WERI-Rb-1 (cell line): ENCODE results near the gene UIMC1.

Source experiments
- DNase-seq: peaks from one replicate; pipeline ENCODE4 v3.0.0-alpha.2; 2020
- H3K27ac ChIP-seq: fragments of 250-450 bp; sonication (Bioruptor Pico); 2 replicates; pipeline ENCODE4 v1.5.1; 2020; ENCODE audit warnings: mild to moderate bottlenecking, moderate library complexity
- H3K27me3 ChIP-seq: fragments of 250-450 bp; sonication (Bioruptor Pico); 2 replicates; pipeline ENCODE4 v1.5.1; 2021; ENCODE audit warnings: mild to moderate bottlenecking, low read depth, moderate library complexity; ENCODE audit not compliant: insufficient read depth, severe bottlenecking
- H3K36me3 ChIP-seq: fragments of 250-450 bp; sonication (Bioruptor Pico); 2 replicates; pipeline ENCODE4 v1.5.1; 2020; ENCODE audit warnings: mild to moderate bottlenecking, moderate library complexity
- H3K4me3 ChIP-seq: 2 replicates; pipeline ENCODE4 v1.5.1; 2011; ENCODE audit warnings: low read depth, mild to moderate bottlenecking, control low read depth, low read length
- H3K9me3 ChIP-seq: fragments of 250-450 bp; sonication (Bioruptor Pico); 2 replicates; pipeline ENCODE4 v1.5.1; 2021; ENCODE audit warnings: mild to moderate bottlenecking, moderate library complexity; ENCODE audit not compliant: severe bottlenecking
- TF ChIP-seq, protein P1 (sequence below): IDR thresholded peaks from 2 replicates; pipeline ENCODE4 v1.5.1; 2011; ENCODE audit warnings: low read depth, mild to moderate bottlenecking, control low read depth, inconsistent platforms, low read length

Gene UIMC1

GRCh38 chr5:176888865-176889165 is 117.8 kb downstream of the UIMC1 start:
- Histone ChIP-seq H3K27ac (no peak overlapping the region), H3K4me3 (no peak overlapping the region), H3K36me3 (no peaks in the 10 kb centered on the region), H3K9me3 (no peaks in the 10 kb centered on the region), H3K27me3 (no peaks in the 10 kb centered on the region)
- TF ChIP-seq, protein P1, sequence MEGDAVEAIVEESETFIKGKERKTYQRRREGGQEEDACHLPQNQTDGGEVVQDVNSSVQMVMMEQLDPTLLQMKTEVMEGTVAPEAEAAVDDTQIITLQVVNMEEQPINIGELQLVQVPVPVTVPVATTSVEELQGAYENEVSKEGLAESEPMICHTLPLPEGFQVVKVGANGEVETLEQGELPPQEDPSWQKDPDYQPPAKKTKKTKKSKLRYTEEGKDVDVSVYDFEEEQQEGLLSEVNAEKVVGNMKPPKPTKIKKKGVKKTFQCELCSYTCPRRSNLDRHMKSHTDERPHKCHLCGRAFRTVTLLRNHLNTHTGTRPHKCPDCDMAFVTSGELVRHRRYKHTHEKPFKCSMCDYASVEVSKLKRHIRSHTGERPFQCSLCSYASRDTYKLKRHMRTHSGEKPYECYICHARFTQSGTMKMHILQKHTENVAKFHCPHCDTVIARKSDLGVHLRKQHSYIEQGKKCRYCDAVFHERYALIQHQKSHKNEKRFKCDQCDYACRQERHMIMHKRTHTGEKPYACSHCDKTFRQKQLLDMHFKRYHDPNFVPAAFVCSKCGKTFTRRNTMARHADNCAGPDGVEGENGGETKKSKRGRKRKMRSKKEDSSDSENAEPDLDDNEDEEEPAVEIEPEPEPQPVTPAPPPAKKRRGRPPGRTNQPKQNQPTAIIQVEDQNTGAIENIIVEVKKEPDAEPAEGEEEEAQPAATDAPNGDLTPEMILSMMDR, result no peak
- DNase-seq, result no peak

DNA sequence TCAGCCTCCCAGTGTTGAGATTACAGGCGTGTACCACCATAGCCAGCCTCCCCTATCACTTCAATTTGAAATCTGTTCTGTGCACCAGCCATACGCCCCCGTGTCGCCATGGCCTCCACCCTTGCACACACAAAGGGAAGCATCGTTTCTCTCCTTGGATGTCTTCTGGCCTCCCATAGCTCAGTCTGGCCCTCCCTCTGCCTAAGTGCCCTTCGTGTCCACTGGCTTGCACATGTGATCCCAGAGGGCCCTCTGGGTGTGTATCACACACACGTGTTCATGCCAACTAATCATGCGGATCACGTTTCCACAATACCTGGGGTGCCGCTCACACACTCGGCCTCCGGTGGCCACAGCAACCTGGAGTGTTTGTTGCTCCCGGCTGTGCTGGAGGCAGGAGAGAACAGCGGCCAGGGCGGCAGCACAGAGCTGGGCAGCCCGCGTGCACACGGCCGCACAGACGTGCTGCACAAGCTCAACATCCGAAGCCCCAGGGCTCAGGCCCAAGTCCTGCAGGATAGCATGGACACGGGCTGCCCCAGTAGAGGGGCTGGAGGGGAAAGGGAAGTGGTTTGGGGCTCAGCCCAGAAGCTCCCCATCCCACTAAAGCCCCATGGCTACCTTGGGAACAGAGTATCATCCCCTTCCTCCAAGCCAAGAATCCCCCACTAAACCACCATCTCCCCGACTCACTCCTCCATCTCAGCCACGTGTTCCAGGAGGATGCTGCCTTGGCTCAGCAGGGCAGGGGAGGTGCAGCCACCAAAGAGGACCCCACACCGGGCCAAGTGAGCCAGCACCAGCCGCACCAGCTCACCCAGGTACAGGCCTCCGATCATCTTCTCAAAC is 118.3 kb downstream of the UIMC1 start:
- H3K4me3 ChIP-seq, result no peak overlapping the region
- no peaks in the 10 kb centered on the region for H3K9me3 ChIP-seq
- no peak for DNase-seq
- no peak overlapping the region for H3K27ac ChIP-seq
- H3K27me3 ChIP-seq, result no peaks in the 10 kb centered on the region
- H3K36me3 ChIP-seq, result no peaks in the 10 kb centered on the region
- TF ChIP-seq, protein P1, result no peak

GRCh38 chr5:176887252-176887849 is 119.2 kb downstream of the UIMC1 start:
- no peak overlapping the region for H3K27ac ChIP-seq
- no peak for DNase-seq
- no peaks in the 10 kb centered on the region for H3K27me3 ChIP-seq
- H3K4me3 ChIP-seq, result no peak overlapping the region
- H3K36me3 ChIP-seq, result no peaks in the 10 kb centered on the region
- TF ChIP-seq, protein P1, result no peak
- no peaks in the 10 kb centered on the region for H3K9me3 ChIP-seq

DNA sequence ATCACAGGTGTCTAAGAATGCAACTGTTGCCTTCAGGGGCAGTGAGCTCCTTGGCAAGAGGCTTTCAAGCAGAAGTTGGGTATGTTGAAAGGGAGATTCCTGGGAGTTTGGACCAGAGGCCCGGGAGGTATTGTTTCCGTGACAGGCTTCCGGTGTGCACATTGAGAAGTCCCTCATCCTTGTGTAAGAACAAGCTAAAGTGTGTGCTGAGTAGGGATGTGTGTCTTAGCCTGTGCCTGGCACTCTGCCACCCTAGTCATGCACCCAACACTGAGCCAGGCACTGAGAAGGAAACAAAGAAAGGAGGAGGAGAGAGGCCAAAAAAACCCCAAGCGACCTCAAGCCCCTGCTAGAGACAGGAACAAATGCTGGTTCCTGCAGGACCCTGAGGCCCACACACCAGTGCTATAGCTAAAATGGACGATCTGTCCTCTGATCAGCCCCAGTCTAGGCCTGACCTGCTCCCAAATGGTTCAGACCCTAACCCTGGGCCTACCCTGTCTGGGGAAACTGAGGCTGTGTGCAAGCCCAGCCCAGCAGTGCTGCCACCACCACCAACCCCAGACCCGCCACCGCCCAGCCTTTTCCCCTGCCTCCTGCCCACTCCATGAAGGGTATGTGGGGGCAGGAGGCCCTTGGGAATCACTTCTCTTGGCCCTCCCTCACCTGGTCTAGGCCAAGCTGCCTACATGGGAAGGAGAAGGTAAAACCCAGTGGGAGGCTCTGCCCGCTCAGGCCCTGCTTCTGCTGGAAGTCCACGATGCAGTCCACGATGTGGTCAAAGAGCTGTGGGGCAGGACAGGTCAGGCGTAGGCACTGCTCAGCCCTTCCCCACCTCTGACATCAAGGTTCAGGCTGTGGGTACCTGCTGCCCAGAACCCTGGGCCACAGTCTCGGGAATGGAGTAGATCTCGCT is 120.0 kb downstream of the UIMC1 start:
- Histone ChIP-seq H3K4me3 (no peak overlapping the region), H3K27ac (no peak overlapping the region), H3K27me3 (no peaks in the 10 kb centered on the region), H3K9me3 (no peaks in the 10 kb centered on the region), H3K36me3 (no peaks in the 10 kb centered on the region)
- DNase-seq, result no peak
- TF ChIP-seq, protein P1, result no peak

DNA sequence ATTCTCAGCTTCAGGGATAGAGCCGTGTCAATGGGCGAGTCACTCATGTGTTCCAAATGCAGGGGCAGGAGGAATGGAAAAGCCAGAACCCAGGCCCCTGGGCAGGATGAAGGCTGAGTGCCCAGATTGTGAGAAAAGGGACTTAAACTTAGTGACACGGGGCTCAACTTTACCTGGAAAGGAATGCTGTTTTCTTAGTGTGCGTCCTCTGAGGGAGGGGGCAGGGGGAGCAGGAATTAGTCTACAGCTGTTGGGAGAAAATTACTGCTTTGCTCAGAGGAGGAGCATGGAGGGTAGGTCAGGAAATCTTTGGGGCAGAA is 122.0 kb downstream of the UIMC1 start:
- no peaks in the 10 kb centered on the region for H3K27me3 ChIP-seq
- no peaks in the 10 kb centered on the region for H3K36me3 ChIP-seq
- no peak overlapping the region for H3K27ac ChIP-seq
- no peaks in the 10 kb centered on the region for H3K9me3 ChIP-seq
- DNase-seq, result no peak
- no peak overlapping the region for H3K4me3 ChIP-seq
- TF ChIP-seq, protein P1, result no peak
